ES-I3 (cell line): ENCODE results near the gene ZDHHC7.

Experiments used
- H3K36me3 ChIP-seq: 2 replicates; pipeline ENCODE4 v1.6.1; 2013; ENCODE audit warnings: mild to moderate bottlenecking, low read length, control low read depth, moderate library complexity; ENCODE audit not compliant: insufficient read depth
- H3K4me1 ChIP-seq: 2 replicates; pipeline ENCODE4 v1.6.1; 2013; ENCODE audit warnings: mild to moderate bottlenecking, control low read depth, low read length; ENCODE audit not compliant: insufficient read depth
- H3K9ac ChIP-seq: 2 replicates; pipeline ENCODE4 v1.6.1; 2013; ENCODE audit warnings: low read depth, mild to moderate bottlenecking, low read length, moderate library complexity
- H3K9me3 ChIP-seq: 2 replicates; pipeline ENCODE4 v1.6.1; 2013; ENCODE audit warnings: mild to moderate bottlenecking, low read length, moderate library complexity; ENCODE audit not compliant: control insufficient read depth, insufficient read depth

Gene ZDHHC7

GRCh38 chr16:85047867-85048455 is 36.6 kb upstream of the ZDHHC7 start:
- no peaks in the 10 kb centered on the region; the same call in 1 of the 2 replicates for H3K4me1 ChIP-seq
- H3K36me3 ChIP-seq: no peaks in the 10 kb centered on the region
- no peak overlapping the region for H3K9ac ChIP-seq
- H3K9me3 ChIP-seq: no peaks in the 10 kb centered on the region

DNA sequence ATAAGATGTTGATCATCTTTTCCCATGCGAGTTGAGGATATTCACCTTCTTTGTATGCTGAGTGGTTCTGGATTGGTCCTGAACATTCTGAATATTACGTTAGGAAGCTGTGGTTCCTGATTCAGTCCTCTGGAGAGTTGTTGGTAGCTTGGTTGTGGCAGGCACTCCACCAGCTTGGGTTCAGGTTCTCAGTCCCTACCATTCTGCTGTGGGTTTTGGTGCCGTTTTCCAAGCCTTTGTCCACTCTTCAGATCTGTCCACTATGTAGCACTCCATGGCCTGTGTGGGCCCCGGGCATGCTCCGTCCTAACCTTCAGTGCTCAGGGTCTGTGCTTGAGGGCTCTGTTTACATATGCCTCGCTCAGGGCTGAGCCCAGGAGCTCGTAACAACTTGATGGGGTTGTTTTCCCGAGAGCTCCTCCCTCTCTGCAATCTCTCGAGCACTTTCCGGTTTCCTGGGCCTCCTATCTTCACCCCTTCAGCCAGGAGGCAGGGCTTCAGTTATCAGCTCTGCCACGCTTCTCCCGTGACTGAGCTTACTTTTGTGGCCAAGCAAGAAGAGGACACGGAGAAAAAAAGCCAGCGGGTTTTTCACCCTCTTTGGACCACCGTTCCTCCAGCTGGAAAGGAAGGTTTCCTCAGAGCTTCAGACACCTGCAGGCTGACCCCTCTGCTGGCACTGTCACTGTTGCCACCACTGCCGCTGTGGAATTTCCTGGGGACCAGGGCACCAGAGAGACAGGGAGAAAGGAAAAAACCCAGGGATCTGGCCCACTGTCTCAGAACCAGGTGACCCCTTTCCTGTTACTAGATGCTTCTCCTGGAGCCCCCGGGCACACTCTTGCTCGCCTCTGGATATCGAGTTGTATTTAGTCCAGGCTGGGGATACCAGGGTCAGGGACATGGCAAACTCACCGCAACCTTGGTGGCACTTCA is 35.9 kb upstream of the ZDHHC7 start:
- H3K4me1 ChIP-seq: no peaks in the 10 kb centered on the region; the same call in 1 of the 2 replicates
- no peak overlapping the region for H3K9ac ChIP-seq
- H3K9me3 ChIP-seq: no peaks in the 10 kb centered on the region
- H3K36me3 ChIP-seq: no peaks in the 10 kb centered on the region

DNA sequence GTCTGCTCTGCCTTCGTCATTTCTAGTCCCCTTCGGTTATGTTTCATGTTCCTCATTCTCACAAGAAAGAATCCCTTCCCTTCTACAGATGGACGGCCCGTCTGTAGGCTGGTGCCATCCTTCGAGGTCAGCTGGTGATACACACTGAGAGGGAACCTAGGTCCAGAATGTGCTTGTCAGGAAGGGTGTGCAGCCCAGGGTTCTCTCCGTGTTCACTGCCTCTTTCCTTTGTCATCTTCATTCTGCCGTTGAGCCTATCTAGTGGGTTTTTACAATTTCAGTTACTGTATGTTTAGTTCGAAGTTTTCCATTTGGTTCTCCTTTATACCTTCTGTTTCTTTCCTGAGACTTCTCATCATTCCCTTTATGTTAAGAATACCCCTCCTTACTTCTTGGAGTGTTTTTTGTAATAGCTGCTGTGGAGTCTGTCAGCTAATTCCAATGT is 35.2 kb upstream of the ZDHHC7 start:
- H3K9me3 ChIP-seq: no peaks in the 10 kb centered on the region
- H3K36me3 ChIP-seq: no peaks in the 10 kb centered on the region
- H3K9ac ChIP-seq: no peak overlapping the region
- no peaks in the 10 kb centered on the region; the same call in 1 of the 2 replicates for H3K4me1 ChIP-seq

DNA sequence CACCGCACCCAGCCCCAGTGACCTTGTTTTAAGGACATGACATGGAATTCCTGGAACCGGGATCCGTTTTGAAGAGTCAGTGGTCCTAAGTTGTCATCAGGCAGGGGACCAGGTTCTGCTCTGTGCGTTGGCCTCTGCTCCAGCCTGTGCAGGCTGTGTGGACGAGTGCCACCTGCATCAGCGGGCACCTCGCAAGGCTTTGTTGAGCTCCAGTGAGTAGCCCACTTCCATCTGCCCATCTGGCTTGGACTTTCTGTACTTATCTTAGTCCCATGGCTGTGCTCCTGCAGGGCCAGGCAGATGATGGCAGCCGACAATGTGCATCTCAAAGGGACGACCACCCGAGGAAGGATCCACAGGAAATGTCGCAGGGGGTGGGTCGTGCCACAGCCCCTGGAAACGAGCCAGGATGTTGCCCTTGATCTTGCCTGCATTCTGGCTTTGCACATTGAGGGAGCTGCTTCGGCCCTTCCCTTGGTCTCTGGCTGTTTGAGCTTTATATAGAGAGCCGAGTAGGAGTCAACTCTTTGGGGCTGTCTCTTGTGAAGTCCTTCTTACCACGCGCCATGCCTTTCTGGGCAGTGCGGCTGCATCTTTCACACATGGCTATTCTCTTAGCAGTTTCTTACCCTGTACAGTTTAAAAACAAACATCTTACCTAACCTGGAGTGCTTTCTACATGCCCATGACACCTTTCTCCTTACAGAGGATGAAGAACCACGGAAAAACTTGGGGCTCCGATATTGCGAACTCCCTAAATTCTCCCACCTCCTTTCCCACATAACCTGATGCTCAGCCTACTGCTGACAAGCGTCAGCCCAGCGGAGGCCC is 34.5 kb upstream of the ZDHHC7 start:
- no peaks in the 10 kb centered on the region; the same call in 1 of the 2 replicates for H3K4me1 ChIP-seq
- H3K36me3 ChIP-seq: no peaks in the 10 kb centered on the region
- no peaks in the 10 kb centered on the region for H3K9me3 ChIP-seq
- H3K9ac ChIP-seq: no peak overlapping the region

DNA sequence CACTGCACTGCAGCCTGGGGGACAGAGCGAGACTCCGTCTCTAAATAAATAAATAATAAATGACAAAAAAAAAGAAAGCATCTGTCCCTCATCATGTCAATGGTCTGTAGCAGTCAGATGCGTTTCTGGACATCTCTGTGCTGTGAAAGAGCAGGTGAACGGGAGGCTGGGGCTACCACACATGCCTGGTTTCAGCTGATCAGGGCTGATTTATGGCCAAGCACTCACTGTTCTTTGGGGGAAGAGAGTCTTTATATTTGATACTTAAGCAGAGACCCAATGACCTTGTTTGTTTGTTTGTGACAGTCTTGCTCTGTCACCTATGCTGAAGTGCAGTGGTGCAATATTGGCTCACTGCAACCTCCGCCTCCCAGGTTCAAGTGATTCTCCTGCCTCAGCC is 33.7 kb upstream of the ZDHHC7 start:
- Histone ChIP-seq H3K9me3 (no peaks in the 10 kb centered on the region), H3K36me3 (no peaks in the 10 kb centered on the region), H3K4me1 (no peaks in the 10 kb centered on the region), H3K9ac (no peak overlapping the region)

- Histone ChIP-seq H3K9me3 (no peaks in the 10 kb centered on the region), H3K4me1 (no peaks in the 10 kb centered on the region), H3K36me3 (no peaks in the 10 kb centered on the region), H3K9ac (no peak overlapping the region)
Measured at GRCh38 chr16:85042606-85043005, 31.3 kb upstream of the ZDHHC7 start.

DNA sequence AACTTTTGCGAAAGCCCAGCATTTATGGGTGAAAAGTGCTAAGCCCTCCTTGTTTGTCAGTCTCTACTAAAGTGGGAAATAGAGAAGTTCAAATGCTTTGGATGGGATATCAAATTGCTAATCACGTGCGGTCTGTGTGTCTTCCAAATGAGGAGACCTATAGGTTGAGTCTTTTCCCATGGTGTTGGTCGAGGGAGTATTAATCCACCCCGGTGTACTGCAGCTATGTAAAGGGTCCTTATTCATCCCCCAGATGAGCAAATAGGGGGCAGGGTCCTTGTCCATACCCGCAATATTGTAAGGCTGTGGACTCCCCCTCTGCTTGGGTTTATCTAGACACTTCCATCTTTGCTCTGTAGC is 30.8 kb upstream of the ZDHHC7 start:
- Histone ChIP-seq H3K9me3 (no peaks in the 10 kb centered on the region), H3K4me1 (no peaks in the 10 kb centered on the region), H3K9ac (no peak overlapping the region), H3K36me3 (no peaks in the 10 kb centered on the region)

GRCh38 chr16:85041219-85042166 is 30.2 kb upstream of the ZDHHC7 start:
- no peaks in the 10 kb centered on the region for H3K36me3 ChIP-seq
- no peaks in the 10 kb centered on the region for H3K9me3 ChIP-seq
- H3K9ac ChIP-seq: no peak overlapping the region
- no peaks in the 10 kb centered on the region for H3K4me1 ChIP-seq

DNA sequence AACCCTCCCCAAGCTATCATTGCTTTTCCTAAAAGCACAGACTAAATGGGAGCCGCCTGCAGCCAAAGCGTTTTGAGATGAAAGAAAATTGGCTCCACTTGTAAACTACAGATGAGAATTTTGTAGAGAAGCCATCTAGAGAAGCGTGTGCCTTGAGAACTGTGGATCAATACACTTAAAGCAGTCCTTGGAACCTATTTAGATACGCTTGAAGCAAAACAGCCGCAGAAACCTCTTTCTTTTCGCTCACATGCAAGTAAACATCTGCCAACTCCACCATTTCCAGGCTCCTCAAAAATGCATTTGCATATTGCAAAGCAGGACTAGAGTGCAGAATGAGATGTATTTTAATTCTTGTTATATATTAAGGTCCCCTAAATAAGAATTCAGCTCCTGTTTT is 29.4 kb upstream of the ZDHHC7 start:
- Histone ChIP-seq H3K36me3 (no peaks in the 10 kb centered on the region), H3K4me1 (no peaks in the 10 kb centered on the region), H3K9ac (no peak overlapping the region)

GRCh38 chr16:85037721-85038120 is 26.4 kb upstream of the ZDHHC7 start:
- no peaks in the 10 kb centered on the region for H3K36me3 ChIP-seq

More for the DNA sequence above, 29.4 kb upstream of the ZDHHC7 start:
- H3K9me3 ChIP-seq: no peaks in the 10 kb centered on the region

DNA sequence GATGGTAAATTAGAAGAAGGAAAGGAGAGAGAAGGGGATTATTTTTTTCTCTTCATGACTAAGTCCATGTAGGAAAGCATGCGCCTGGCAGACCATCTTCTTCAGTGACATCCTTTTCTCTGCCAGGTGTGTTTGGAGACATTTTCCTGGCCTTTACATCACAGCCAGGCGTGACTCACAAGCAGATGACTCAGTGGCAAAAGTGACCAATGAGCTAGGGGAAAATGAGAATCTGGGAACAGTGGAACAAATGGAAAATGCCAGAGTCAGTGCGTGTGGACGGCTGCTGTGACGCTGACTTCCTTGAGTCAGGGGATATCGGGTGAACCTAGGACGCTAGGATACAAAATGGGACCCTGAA is 25.7 kb upstream of the ZDHHC7 start:
- H3K9ac ChIP-seq: no peak overlapping the region
- H3K36me3 ChIP-seq: no peaks in the 10 kb centered on the region
- no peaks in the 10 kb centered on the region for H3K9me3 ChIP-seq
- H3K4me1 ChIP-seq: 0 out of 2 replicates have a peak, but pooled peaks cover 5% of the 10 kb centered on the region

More at GRCh38 chr16:85037721-85038120, 26.4 kb upstream of the ZDHHC7 start:
- Histone ChIP-seq H3K9ac (no peak overlapping the region), H3K9me3 (no peaks in the 10 kb centered on the region), H3K4me1 (0 out of 2 replicates have a peak, but pooled peaks cover 5% of the 10 kb centered on the region)

- Histone ChIP-seq H3K9me3 (no peaks in the 10 kb centered on the region), H3K4me1 (0 out of 2 replicates have a peak, but pooled peaks cover 5% of the 10 kb centered on the region), H3K9ac (no peak overlapping the region), H3K36me3 (no peaks in the 10 kb centered on the region)
Measured at GRCh38 chr16:85036236-85037049, 25.1 kb upstream of the ZDHHC7 start.
